ENCODE results near the gene CFAP74.

- no peak for TF ChIP-seq POLR2A (IDR thresholded peaks at IDR 0.05; ENCODE audit: low read depth, low read length)
- no peak for TF ChIP-seq POLR2AphosphoS5 (IDR thresholded peaks at IDR 0.05; ENCODE audit: low read depth, low read length)
Measured at GRCh38 chr1:2019571-2020309, 16.2 kb upstream of the CFAP74 start.

All from GM12892 (cell line).